Endothelial cell of hepatic sinusoid (primary cell): ENCODE measurements around the gene CLEC16A.

Experiments used
- in situ Hi-C: cut with HindIII; loops from 2 replicates; pipeline ENCODE4 v1.10.0; 2017; ENCODE audit warnings: low sequenced_read_pairs

CLEC16A gene

DNA sequence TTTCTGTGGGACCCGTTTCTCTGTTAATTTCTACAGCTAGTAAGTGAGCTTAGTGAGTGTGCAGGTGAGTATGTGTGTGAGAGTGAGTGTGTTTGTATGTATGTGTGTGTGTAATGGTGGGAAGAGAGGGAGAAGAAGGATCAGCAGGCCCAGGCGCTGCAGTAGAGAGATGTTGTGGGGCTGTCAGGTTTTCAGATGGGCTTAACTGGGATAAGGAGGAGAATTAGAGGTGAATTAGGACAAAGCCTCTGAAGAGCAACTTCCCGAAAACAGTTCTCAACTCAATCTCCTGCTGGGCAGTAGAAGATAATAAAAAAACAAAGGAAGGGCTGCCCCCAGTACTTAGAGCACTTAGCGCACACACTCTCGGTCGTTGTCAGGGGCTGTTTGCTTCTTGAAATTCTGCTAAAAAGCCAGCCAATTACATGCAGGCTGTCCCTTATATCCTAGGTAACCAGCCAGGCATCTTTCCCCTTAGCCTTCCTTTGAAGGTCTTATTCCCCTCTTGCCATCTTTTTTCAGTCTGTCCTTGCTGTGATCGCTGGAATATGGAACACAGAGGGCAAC is 63.4 kb downstream of the CLEC16A start:
- in situ Hi-C loops = no loop called here

DNA sequence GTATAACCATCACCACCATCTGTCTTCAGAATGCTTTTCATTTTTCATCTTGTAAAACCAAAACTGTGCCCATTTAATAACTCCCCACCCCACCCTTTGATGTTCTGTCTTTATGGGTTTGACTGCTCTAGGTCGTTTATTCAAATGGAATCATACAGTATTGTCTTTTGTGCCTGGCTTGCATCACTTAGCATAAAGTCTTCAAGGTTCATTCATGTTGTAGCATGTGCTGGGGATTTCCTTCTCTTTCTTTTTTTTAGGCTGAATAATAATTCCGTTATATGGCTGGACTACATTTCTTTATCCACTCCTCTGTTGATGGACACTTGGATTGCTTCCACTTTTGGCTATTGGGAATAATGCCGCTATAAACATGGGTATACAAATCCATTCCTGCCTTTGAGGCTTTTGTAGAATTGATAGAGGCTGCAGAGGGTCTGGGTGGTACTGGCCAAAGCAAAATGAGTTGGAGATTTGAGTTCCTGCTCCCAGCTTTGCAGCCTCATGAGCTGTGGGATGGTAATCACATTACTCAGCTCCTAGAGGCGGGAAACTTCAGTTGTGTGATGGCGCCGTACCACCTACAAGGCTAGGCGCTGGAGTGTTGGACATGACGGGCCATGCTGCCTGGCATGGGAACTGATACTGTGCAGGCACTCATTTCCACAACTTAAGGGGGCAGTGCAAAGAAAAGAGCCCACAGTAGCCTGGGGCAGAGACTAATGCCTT is 64.8 kb downstream of the CLEC16A start:
- in situ Hi-C loops = no loop called here

DNA sequence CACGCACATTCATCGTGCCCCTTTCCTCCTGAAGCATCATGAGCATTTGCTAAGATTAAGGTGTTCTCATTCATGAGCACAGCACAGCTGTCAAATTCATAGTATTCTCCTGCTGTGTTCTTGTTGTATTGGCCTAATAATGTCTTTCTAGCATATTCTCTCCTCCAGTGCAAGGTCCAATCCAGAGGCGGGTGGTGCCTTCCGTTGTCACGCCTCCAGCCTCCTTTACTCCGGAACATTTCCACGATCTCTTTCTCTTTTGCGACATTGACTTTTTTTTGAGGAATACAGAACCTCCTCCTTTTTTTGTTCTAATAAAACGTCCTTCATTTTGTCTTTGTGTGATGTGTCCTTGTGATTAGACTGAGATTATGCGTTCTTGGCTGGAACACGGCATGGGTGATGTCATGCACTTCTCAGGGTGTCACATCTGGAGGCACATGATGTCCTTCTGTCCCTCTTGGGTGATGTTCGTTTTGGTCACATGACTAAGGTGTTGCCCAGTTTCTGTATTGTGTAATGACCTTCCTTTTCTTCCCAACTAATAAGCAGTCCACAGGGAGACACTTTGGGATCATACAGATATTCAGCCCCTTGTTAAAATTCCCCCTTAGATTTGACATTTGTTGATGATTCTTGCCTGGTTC is 66.3 kb downstream of the CLEC16A start:
- in situ Hi-C loops = no loop called here

DNA sequence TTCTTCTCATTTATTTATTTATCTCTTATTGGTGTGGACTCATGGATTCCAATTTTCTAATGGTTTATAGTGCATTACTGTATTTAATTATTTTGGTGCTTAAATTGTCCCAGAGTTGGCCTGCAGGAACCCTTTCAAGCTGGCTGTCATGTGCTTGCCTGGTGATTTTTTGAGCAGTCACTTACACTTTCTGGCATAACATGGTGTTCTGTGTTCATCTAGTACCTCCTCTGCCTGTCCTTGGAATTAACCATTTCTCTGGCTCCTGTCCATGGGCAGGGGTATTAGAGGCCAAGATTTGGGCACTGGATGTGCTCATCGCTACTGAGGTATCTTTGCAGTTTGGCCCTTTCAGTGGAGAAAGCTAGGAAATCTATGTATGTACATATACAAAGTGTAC is 67.0 kb downstream of the CLEC16A start:
- in situ Hi-C loops = no loop called here

- in situ Hi-C loops = no loop called here
Measured at GRCh38 chr16:11012841-11013240, 68.5 kb downstream of the CLEC16A start.

DNA sequence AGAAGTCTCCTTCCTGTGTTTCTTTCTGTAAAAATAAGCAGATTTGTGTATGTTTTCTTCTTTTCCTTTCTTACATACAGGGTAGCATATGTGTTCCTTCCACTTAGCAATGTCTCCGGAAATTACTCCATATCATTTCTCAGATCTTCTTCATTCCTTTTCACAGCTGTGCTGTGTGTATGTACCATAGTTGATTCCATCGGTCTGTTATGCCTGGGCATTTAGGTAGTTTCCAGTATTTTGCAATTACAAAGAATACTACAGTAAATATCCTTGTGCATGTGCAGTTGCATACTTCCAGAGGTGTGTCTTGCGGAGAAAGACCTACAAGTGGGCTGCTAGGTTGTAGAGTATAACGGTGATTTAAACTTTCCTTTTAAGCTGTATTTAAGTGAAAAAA is 69.8 kb downstream of the CLEC16A start:
- in situ Hi-C loops = no loop called here

- in situ Hi-C loops = loop anchor here (5.0 kb wide), 1 partner anchor 52 kb away; no protein-coding TSS in a partner anchor
Measured at GRCh38 chr16:11015076-11015475, 70.7 kb downstream of the CLEC16A start.

- in situ Hi-C loops = loop anchor here (5.0 kb wide), 1 partner anchor 52 kb away; no protein-coding TSS in a partner anchor
Measured at GRCh38 chr16:11015607-11016006, 71.2 kb downstream of the CLEC16A start.

DNA sequence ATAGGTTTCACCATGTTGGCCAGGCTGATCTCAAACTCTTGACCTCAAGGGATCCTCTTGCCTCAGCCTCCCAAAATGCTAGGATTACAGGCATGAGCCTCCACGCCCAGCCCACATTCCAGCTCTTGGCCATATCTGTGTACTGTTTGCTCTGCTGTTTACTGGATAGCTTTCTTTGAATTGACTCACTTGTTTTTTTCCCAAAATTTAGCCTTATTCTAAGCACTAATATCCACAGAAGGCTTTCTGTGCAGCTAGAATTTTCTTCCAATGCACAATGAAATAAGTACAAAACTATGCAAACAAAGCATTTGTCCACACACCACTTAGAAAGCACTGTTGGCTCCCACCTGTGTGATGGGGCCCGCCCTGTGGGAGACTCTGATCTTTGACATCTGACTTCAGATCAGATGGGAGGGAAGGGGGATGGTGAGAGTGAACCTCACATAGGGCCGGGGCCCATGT is 72.2 kb downstream of the CLEC16A start:
- in situ Hi-C loops = loop anchor here (5.0 kb wide), 1 partner anchor 51 kb away; no protein-coding TSS in a partner anchor

GRCh38 chr16:11016993-11017392 is 72.6 kb downstream of the CLEC16A start:
- in situ Hi-C loops = loop anchor here (5.0 kb wide), 1 partner anchor 50 kb away; no protein-coding TSS in a partner anchor

DNA sequence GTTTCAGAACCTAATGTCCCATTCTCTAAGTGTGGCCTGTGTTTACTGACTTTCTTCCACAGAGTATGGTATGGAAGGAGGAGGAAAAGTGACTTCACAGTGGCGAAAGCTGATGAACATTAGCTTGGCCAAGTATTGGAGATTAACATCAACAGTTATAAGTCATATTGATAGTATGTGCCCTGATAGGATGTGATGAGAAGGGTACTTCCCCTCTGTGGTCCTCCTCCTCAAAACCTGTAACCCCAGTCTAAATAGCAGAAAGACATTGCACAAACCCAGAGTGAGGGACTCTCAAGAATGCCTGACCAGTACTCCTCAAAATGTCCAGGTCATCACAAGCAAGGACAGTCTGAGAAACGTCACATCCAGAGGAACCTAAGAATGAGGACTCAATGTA is 73.1 kb downstream of the CLEC16A start:
- in situ Hi-C loops = loop anchor here (5.0 kb wide), 1 partner anchor 50 kb away; no protein-coding TSS in a partner anchor

DNA sequence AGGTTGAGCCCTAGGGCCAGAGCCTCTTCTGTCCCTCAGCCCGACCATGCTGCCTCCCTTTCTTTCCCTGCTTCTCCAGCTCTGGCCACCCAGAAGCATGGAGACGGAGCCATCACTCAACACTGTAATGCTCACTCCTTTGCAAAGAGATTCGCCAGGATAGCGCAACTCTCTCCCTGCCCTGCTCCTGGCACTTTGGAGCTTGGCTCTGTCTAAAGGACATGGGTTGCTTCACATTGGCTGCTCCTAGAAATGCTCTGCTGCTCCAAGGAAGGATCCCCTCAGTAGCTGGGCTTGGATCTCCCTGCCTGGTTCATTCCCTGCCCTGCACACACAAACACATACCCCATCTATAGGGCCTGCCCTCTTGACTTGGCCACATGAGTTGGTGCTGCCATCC is 76.0 kb downstream of the CLEC16A start:
- in situ Hi-C loops = no loop called here

- in situ Hi-C loops = no loop called here
Measured at GRCh38 chr16:11020792-11021551, 76.6 kb downstream of the CLEC16A start.

DNA sequence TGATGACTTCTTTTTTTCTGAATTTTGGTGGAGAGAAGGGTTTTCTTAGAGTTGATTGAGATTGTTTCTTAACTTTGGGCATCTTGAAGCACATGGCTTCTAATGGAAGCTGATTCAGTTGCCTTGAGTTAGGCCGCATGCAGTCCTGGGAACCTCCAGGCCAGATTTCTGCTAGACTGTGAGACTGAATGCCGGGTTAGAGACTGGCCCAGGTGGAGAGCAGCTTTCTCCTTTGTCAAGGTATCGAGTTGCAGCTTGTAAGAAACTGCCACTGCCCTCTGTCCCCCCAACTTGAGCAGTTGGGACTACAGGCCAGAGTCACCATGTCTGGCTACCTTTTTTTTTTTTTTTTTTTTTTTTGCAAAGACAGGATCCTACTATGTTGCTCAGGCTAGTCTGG is 77.6 kb downstream of the CLEC16A start:
- in situ Hi-C loops = no loop called here

DNA sequence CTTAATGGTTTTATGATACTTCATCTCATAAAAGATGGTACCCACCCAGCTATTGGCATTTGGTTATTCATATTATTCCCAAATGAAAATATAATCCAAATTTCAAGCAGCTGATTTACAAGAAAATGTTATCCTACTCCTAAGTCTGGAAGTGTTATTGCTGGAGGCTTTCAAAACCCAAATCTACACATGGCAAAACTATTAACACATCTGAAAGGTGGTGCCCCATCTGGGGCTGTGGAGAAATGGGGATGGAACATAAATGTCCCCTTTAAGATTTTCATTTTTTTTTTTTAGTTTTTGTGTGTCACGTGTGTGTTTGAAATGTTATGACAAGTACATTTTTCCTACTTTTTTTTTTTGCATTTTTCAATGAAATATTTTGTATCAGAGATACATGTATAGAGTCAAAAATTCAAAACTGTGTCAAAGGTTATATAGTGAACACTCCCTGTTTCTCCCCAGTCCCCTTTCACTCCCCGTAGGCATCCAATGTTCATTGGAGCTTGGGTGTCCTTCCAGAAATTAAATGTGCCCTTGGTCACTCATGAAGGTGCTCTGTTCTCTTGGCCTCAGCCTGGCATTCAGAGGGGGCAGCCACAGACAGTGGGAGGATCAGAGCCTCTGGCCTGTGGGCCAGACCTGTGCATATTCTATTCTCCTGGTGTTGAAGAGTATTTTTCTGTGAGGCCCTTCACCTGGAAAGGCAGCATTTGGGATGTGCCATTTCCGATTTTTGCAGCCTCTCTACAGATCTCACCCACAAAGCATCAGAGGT is 79.1 kb downstream of the CLEC16A start:
- in situ Hi-C loops = no loop called here

- in situ Hi-C loops = no loop called here
Measured at GRCh38 chr16:11024333-11025053, 80.1 kb downstream of the CLEC16A start.

GRCh38 chr16:11025120-11025531 is 80.8 kb downstream of the CLEC16A start:
- in situ Hi-C loops = no loop called here

- in situ Hi-C loops = no loop called here
Measured at GRCh38 chr16:11029948-11030347, 85.6 kb downstream of the CLEC16A start.

GRCh38 chr16:11030990-11031510 is 86.7 kb downstream of the CLEC16A start:
- in situ Hi-C loops = no loop called here
